ENCODE results near the gene ALX1. TPM values are rescaled to one million over a fixed set of nuclear protein-coding genes. Genes with fewer than 3 reads are reported as not detected.

Gene ALX1
- total RNA-seq (ENCODE audit: low replicate concordance), result 2.4 and 7.0 TPM in 2 replicates
- long read RNA-seq, transcript ALX1-201 (4 exons, 1,445 nt), result major isoform, 14 of 14 reads
- long read RNA-seq, partial matches to known transcripts, result 0 of 14 reads
- long read RNA-seq, other reads (novel, unspliced or antisense), result 0 of 14 reads

GRCh38 chr12:85280165-85280983 is at the start of gene ALX1:
TSS of gene ALX1 (plus strand) at chr12:85280220. CDS start at chr12:85280262, 42 bp downstream.
- peaks cover 72% of the 10 kb centered on the region for H3K27me3 Mint-ChIP-seq
- TF ChIP-seq CTCF (conservative IDR thresholded peaks at IDR 0.05), result no peak
- no peak for DNase-seq (ENCODE audit: extremely low spot score, unreplicated experiment)
- peaks cover 6% of the 10 kb centered on the region for H3K36me3 Mint-ChIP-seq
- H3K27ac Mint-ChIP-seq, result peak within 1 kb of the TSS; percentile 92
- H3K4me3 Mint-ChIP-seq, result peak within 1 kb of the TSS; percentile 99
- peaks cover 13% of the 10 kb centered on the region for H3K4me1 Mint-ChIP-seq (ENCODE audit: unreplicated experiment)
- H3K9me3 Mint-ChIP-seq, result no peaks in the 10 kb centered on the region

DNA sequence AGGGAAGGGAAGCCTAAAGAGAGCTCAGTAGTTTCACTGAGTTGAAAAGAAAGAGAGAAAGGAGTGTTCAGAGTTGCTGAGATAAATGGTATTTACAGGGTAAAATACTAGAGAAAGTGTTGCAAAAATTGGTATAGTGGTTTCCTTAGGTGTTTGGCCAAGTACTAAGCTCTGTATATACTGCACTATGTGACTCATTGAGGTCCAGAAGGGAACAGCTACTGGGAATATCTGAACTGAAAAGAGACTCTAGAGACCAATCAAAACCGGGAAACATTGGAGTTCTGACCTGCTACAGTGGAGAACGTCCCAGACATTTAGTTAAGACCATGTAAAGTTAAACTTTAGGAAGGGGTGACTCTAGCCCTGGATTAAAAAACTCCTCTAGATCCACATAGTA is 42.7 kb upstream of the ALX1 start:
- no peak overlapping the region for H3K27ac Mint-ChIP-seq
- H3K4me3 Mint-ChIP-seq, result no peak overlapping the region
- TF ChIP-seq CTCF (conservative IDR thresholded peaks at IDR 0.05), result no peak
- H3K4me1 Mint-ChIP-seq (ENCODE audit: unreplicated experiment), result no peaks in the 10 kb centered on the region
- no peaks in the 10 kb centered on the region for H3K9me3 Mint-ChIP-seq
- H3K36me3 Mint-ChIP-seq, result no peaks in the 10 kb centered on the region
- no peak for DNase-seq (ENCODE audit: extremely low spot score, unreplicated experiment)
- H3K27me3 Mint-ChIP-seq, result no peaks in the 10 kb centered on the region

DNA sequence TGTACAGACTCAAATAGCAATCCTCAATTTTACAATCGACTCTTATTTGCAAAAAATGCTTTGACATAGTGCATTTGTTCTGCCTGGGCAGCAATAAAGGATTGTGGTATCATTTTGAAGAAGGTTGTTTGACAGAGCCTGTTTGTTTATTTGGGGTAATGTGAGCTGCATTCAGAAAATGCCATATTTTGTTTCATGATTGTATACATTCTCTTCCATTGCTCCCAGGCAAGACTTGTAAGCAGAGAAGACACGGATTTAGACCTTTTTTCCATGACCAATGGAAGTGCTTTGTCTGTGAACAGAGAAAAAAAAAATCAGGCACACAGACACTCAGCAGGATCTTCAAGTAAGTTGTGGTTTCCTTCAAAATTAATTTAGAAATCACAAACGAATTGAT is 35.5 kb upstream of the ALX1 start:
- Mint-ChIP-seq H3K36me3 (no peaks in the 10 kb centered on the region), H3K4me3 (no peak overlapping the region), H3K27ac (no peak overlapping the region), H3K27me3 (no peaks in the 10 kb centered on the region), H3K4me1 (ENCODE audit: unreplicated experiment) (no peaks in the 10 kb centered on the region), H3K9me3 (no peaks in the 10 kb centered on the region)
- DNase-seq (ENCODE audit: extremely low spot score, unreplicated experiment), result no peak
- no peak for TF ChIP-seq CTCF (conservative IDR thresholded peaks at IDR 0.05)

GRCh38 chr12:85253853-85254252 is 26.2 kb upstream of the ALX1 start:
- Mint-ChIP-seq H3K27me3 (no peaks in the 10 kb centered on the region), H3K4me3 (no peak overlapping the region), H3K27ac (no peak overlapping the region), H3K36me3 (no peaks in the 10 kb centered on the region), H3K4me1 (ENCODE audit: unreplicated experiment) (no peaks in the 10 kb centered on the region), H3K9me3 (no peaks in the 10 kb centered on the region)
- no peak for DNase-seq (ENCODE audit: extremely low spot score, unreplicated experiment)
- TF ChIP-seq CTCF (conservative IDR thresholded peaks at IDR 0.05), result no peak

DNA sequence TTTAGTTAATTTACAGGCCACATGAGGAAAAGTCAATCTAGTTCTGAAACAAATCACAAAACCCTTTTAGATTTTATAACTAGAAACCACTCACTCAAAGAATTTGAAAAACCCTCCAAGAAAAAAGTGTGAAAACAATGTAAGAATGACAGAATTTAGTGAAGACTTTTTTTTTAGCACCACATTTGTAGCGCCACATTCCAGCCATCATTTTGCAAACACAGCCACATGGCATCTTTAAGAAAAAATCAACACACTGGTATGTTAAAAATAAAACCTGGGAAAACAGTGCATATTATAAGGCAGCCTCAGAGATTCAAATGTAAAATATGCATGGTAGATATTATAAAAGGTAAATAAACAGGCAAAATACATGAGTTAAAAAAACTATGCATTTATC is 22.3 kb upstream of the ALX1 start:
- H3K27ac Mint-ChIP-seq, result no peak overlapping the region
- no peaks in the 10 kb centered on the region for H3K27me3 Mint-ChIP-seq
- no peaks in the 10 kb centered on the region for H3K36me3 Mint-ChIP-seq
- no peaks in the 10 kb centered on the region for H3K9me3 Mint-ChIP-seq
- no peak overlapping the region for H3K4me3 Mint-ChIP-seq
- no peak for DNase-seq (ENCODE audit: extremely low spot score, unreplicated experiment)
- H3K4me1 Mint-ChIP-seq (ENCODE audit: unreplicated experiment), result no peaks in the 10 kb centered on the region
- no peak for TF ChIP-seq CTCF (conservative IDR thresholded peaks at IDR 0.05)
